Measurements from ENCODE around the gene MAP1LC3B2.
A peak's percentile ranks its signal among the peaks of the same experiment; 100 is the strongest.

- TF ChIP-seq SIN3A (IDR thresholded peaks at IDR 0.05; ENCODE audit: borderline replicate concordance, low read depth, low read length) (no peak), YY1 (IDR thresholded peaks at IDR 0.05; ENCODE audit: low read depth) (no peak), TCF12 (IDR thresholded peaks at IDR 0.05) (no peak), EZH2phosphoT487 (IDR thresholded peaks at IDR 0.05; ENCODE audit: borderline replicate concordance, low read depth) (no peak), JUND (IDR thresholded peaks at IDR 0.05) (no peak), ELF1 (IDR thresholded peaks at IDR 0.05) (no peak), EP300 (IDR thresholded peaks at IDR 0.05; ENCODE audit: borderline replicate concordance in 1 of 2, low read depth in 1 of 2, low read length in 1 of 2) (peak in 1 of 2 experiments; percentile 24; a peak in 1 of 4 replicates), RFX5 (IDR thresholded peaks at IDR 0.05; ENCODE audit: low read length) (no peak), USF1 (IDR thresholded peaks at IDR 0.05; ENCODE audit: borderline replicate concordance, low read depth) (no peak), RCOR1 (IDR thresholded peaks at IDR 0.05; ENCODE audit: low read length) (no peak)
- TF ChIP-seq, protein P1, sequence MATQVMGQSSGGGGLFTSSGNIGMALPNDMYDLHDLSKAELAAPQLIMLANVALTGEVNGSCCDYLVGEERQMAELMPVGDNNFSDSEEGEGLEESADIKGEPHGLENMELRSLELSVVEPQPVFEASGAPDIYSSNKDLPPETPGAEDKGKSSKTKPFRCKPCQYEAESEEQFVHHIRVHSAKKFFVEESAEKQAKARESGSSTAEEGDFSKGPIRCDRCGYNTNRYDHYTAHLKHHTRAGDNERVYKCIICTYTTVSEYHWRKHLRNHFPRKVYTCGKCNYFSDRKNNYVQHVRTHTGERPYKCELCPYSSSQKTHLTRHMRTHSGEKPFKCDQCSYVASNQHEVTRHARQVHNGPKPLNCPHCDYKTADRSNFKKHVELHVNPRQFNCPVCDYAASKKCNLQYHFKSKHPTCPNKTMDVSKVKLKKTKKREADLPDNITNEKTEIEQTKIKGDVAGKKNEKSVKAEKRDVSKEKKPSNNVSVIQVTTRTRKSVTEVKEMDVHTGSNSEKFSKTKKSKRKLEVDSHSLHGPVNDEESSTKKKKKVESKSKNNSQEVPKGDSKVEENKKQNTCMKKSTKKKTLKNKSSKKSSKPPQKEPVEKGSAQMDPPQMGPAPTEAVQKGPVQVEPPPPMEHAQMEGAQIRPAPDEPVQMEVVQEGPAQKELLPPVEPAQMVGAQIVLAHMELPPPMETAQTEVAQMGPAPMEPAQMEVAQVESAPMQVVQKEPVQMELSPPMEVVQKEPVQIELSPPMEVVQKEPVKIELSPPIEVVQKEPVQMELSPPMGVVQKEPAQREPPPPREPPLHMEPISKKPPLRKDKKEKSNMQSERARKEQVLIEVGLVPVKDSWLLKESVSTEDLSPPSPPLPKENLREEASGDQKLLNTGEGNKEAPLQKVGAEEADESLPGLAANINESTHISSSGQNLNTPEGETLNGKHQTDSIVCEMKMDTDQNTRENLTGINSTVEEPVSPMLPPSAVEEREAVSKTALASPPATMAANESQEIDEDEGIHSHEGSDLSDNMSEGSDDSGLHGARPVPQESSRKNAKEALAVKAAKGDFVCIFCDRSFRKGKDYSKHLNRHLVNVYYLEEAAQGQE (IDR thresholded peaks at IDR 0.05; ENCODE audit: low read depth, low read length) = no peak
- TF ChIP-seq, protein P2, sequence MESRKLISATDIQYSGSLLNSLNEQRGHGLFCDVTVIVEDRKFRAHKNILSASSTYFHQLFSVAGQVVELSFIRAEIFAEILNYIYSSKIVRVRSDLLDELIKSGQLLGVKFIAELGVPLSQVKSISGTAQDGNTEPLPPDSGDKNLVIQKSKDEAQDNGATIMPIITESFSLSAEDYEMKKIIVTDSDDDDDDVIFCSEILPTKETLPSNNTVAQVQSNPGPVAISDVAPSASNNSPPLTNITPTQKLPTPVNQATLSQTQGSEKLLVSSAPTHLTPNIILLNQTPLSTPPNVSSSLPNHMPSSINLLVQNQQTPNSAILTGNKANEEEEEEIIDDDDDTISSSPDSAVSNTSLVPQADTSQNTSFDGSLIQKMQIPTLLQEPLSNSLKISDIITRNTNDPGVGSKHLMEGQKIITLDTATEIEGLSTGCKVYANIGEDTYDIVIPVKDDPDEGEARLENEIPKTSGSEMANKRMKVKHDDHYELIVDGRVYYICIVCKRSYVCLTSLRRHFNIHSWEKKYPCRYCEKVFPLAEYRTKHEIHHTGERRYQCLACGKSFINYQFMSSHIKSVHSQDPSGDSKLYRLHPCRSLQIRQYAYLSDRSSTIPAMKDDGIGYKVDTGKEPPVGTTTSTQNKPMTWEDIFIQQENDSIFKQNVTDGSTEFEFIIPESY (IDR thresholded peaks at IDR 0.05; ENCODE audit: borderline replicate concordance, low read depth) = no peak
- TF ChIP-seq, protein P3, sequence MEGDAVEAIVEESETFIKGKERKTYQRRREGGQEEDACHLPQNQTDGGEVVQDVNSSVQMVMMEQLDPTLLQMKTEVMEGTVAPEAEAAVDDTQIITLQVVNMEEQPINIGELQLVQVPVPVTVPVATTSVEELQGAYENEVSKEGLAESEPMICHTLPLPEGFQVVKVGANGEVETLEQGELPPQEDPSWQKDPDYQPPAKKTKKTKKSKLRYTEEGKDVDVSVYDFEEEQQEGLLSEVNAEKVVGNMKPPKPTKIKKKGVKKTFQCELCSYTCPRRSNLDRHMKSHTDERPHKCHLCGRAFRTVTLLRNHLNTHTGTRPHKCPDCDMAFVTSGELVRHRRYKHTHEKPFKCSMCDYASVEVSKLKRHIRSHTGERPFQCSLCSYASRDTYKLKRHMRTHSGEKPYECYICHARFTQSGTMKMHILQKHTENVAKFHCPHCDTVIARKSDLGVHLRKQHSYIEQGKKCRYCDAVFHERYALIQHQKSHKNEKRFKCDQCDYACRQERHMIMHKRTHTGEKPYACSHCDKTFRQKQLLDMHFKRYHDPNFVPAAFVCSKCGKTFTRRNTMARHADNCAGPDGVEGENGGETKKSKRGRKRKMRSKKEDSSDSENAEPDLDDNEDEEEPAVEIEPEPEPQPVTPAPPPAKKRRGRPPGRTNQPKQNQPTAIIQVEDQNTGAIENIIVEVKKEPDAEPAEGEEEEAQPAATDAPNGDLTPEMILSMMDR (IDR thresholded peaks at IDR 0.05) = no peak
- TF ChIP-seq, protein P4, sequence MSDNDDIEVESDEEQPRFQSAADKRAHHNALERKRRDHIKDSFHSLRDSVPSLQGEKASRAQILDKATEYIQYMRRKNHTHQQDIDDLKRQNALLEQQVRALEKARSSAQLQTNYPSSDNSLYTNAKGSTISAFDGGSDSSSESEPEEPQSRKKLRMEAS (IDR thresholded peaks at IDR 0.05; ENCODE audit: low read depth) = no peak
Measured at GRCh38 chr12:116528498-116528897, 30.7 kb upstream of the MAP1LC3B2 start.

Measured in SK-N-SH (cell line).